Measurements from ENCODE around the gene NIM1K.

NIM1K gene

DNA sequence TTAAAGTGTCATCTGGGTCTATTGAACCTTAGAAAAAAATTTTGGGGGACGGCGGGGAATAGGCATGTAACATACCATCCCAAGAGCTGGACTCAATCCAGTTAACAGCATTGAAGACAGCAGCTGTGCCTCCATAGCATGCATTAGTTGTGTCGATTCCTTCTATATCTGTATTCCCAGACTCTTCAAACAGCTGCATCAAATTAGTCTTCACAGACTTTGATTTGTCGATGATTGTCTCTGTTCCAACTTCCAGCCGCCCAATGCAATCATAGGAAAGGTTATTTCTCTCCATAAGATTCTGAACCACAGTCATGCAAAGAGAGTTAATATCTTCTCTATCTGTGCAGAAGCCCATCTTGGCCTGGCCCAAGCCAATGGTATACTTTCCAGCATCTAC lies 106.4 kb downstream of the NIM1K start:
- Histone ChIP-seq H3K4me3 (replicated peaks; ENCODE audit: insufficient read depth, low read length) (no peak overlapping the region), H3K27ac (replicated peaks) (no peak overlapping the region), H3K27me3 (ENCODE audit: insufficient read depth, poor library complexity, severe bottlenecking) (no peaks in the 10 kb centered on the region)
- DNase-seq (ENCODE audit: low read depth in 1 of 2, low spot score in 1 of 2): no peak
- TF ChIP-seq, protein P1, sequence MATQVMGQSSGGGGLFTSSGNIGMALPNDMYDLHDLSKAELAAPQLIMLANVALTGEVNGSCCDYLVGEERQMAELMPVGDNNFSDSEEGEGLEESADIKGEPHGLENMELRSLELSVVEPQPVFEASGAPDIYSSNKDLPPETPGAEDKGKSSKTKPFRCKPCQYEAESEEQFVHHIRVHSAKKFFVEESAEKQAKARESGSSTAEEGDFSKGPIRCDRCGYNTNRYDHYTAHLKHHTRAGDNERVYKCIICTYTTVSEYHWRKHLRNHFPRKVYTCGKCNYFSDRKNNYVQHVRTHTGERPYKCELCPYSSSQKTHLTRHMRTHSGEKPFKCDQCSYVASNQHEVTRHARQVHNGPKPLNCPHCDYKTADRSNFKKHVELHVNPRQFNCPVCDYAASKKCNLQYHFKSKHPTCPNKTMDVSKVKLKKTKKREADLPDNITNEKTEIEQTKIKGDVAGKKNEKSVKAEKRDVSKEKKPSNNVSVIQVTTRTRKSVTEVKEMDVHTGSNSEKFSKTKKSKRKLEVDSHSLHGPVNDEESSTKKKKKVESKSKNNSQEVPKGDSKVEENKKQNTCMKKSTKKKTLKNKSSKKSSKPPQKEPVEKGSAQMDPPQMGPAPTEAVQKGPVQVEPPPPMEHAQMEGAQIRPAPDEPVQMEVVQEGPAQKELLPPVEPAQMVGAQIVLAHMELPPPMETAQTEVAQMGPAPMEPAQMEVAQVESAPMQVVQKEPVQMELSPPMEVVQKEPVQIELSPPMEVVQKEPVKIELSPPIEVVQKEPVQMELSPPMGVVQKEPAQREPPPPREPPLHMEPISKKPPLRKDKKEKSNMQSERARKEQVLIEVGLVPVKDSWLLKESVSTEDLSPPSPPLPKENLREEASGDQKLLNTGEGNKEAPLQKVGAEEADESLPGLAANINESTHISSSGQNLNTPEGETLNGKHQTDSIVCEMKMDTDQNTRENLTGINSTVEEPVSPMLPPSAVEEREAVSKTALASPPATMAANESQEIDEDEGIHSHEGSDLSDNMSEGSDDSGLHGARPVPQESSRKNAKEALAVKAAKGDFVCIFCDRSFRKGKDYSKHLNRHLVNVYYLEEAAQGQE (IDR thresholded peaks at IDR 0.05; ENCODE audit: insufficient replicate concordance, low read depth): no peak
- TF ChIP-seq SPI1 (IDR thresholded peaks at IDR 0.05; ENCODE audit: borderline replicate concordance, low read depth) (no peak), POLR2AphosphoS5 (IDR thresholded peaks at IDR 0.05; ENCODE audit: low read depth) (no peak), GABPA (IDR thresholded peaks at IDR 0.05; ENCODE audit: low read depth) (no peak)
- TF ChIP-seq, protein P2, sequence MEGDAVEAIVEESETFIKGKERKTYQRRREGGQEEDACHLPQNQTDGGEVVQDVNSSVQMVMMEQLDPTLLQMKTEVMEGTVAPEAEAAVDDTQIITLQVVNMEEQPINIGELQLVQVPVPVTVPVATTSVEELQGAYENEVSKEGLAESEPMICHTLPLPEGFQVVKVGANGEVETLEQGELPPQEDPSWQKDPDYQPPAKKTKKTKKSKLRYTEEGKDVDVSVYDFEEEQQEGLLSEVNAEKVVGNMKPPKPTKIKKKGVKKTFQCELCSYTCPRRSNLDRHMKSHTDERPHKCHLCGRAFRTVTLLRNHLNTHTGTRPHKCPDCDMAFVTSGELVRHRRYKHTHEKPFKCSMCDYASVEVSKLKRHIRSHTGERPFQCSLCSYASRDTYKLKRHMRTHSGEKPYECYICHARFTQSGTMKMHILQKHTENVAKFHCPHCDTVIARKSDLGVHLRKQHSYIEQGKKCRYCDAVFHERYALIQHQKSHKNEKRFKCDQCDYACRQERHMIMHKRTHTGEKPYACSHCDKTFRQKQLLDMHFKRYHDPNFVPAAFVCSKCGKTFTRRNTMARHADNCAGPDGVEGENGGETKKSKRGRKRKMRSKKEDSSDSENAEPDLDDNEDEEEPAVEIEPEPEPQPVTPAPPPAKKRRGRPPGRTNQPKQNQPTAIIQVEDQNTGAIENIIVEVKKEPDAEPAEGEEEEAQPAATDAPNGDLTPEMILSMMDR (IDR thresholded peaks at IDR 0.05; ENCODE audit: insufficient read depth, low read length): no peak

DNA sequence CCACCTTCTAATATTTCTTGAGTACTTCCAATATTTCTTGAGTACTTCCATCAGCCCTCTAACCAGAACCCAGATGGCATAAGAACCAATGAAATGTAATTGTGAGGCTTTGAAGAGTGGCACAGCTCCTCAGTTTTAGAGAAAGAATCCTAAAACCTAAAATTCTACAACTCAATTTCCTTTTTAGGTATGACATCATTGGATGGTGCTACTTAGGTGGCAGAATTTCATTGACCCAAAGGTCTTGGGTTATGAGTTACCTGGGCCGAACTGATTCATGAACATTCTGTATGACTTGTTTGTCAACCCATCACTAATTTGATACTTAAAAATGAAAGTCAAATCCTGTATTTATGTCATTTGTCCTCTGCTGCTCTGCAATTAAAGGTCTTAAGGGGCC lies 108.1 kb downstream of the NIM1K start:
- DNase-seq (ENCODE audit: low read depth in 1 of 2, low spot score in 1 of 2): no peak
- TF ChIP-seq, protein P2 (IDR thresholded peaks at IDR 0.05; ENCODE audit: insufficient read depth, low read length): no peak
- TF ChIP-seq, protein P1 (IDR thresholded peaks at IDR 0.05; ENCODE audit: insufficient replicate concordance, low read depth): no peak
- TF ChIP-seq POLR2AphosphoS5 (IDR thresholded peaks at IDR 0.05; ENCODE audit: low read depth) (no peak), SPI1 (IDR thresholded peaks at IDR 0.05; ENCODE audit: borderline replicate concordance, low read depth) (no peak), GABPA (IDR thresholded peaks at IDR 0.05; ENCODE audit: low read depth) (no peak)
- Histone ChIP-seq H3K27me3 (ENCODE audit: insufficient read depth, poor library complexity, severe bottlenecking) (no peaks in the 10 kb centered on the region), H3K27ac (replicated peaks) (no peak overlapping the region), H3K4me3 (replicated peaks; ENCODE audit: insufficient read depth, low read length) (no peak overlapping the region)

DNA sequence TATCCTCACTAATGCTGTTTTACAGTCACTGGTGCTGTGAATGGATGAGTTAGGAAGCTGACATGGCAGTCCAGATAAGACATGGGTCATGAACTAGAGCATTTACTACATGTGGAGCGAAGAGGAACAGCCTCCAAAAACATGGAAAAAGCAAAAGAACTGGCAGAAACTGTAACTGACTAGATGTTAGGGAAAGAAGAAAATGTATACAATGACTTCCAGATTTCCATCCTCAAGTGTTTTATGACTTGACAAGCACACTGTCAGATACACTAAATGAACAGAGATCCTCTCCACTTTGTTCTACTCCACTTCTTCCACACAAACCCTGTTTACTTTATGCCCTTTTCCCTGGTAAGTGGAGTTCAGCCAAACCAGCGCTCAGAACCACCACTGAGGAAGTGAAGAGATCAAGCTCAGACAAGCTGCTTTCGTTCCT lies 109.6 kb downstream of the NIM1K start:
- DNase-seq (ENCODE audit: low read depth in 1 of 2, low spot score in 1 of 2): no peak
- TF ChIP-seq SPI1 (IDR thresholded peaks at IDR 0.05; ENCODE audit: borderline replicate concordance, low read depth) (no peak), POLR2AphosphoS5 (IDR thresholded peaks at IDR 0.05; ENCODE audit: low read depth) (no peak), GABPA (IDR thresholded peaks at IDR 0.05; ENCODE audit: low read depth) (no peak)
- TF ChIP-seq, protein P1 (IDR thresholded peaks at IDR 0.05; ENCODE audit: insufficient replicate concordance, low read depth): no peak
- TF ChIP-seq, protein P2 (IDR thresholded peaks at IDR 0.05; ENCODE audit: insufficient read depth, low read length): no peak
- Histone ChIP-seq H3K27me3 (ENCODE audit: insufficient read depth, poor library complexity, severe bottlenecking) (no peaks in the 10 kb centered on the region), H3K4me3 (replicated peaks; ENCODE audit: insufficient read depth, low read length) (no peak overlapping the region), H3K27ac (replicated peaks) (no peak overlapping the region)

All from HL-60 (cell line).